A549 (cell line): ENCODE measurements around the gene FGFR3. TPM values are rescaled to one million over a fixed set of nuclear protein-coding genes. Genes with fewer than 3 reads are reported as not detected.

Experiments used
- ATAC-seq, 2 experiments: fragments of 200-7000 bp in 1 of 2; fragments of >200 bp in 1 of 2; cut with Nextera tagmentation in 1 of 2; cut with Tn5 transposase in 1 of 2; 3 replicates each; pipeline versions ENCODE4 v1.8.0 to v1.9.1; 2018 to 2020; ENCODE audit warnings: mild to moderate bottlenecking in 1 of 2, moderate library complexity in 1 of 2
- CTCF ChIA-PET: fragments of 300-600 bp; sonication (Branson Sonifier 250); formaldehyde crosslinking; extraction: SDS; loops from one replicate; lab custom pipeline; 2021; ENCODE audit warnings: antibody characterized with exemption, inconsistent platforms; lab: Yijun Ruan, JAX
- POLR2A ChIA-PET: fragments of 350-600 bp; formaldehyde crosslinking; extraction: SDS; loops from one replicate; lab custom pipeline; 2021; ENCODE audit warnings: antibody characterized with exemption, inconsistent platforms; lab: Yijun Ruan, JAX
- DNase-seq, 2 experiments: peaks; one replicate each; pipeline versions ENCODE4 v3.0.0 to v3.0.0-alpha.2; 2011 to 2016; ENCODE audit warnings: low read depth in 1 of 2, low spot score in 1 of 2
- FAIRE-seq: peaks from 2 replicates; lab custom pipeline; 2011; peaks lifted over from hg19 to GRCh38; lab: Jason Lieb, UNC
- H3K27ac ChIP-seq, 2 experiments: fragments of >200 bp; sonication (Bioruptor Twin); formaldehyde crosslinking; 3 replicates each; pipeline ENCODE4 v1.5.1; 2016 to 2017
- H3K4me1 ChIP-seq: fragments of >200 bp; sonication (Bioruptor Twin); formaldehyde crosslinking; 3 replicates; pipeline ENCODE4 v1.6.1; 2016
- H3K4me2 ChIP-seq: fragments of >200 bp; sonication (Bioruptor Twin); formaldehyde crosslinking; 3 replicates; pipeline ENCODE4 v1.6.1; 2016
- H3K4me3 ChIP-seq: fragments of >200 bp; sonication (Bioruptor Twin); formaldehyde crosslinking; 3 replicates; pipeline ENCODE4 v1.5.1; 2016
- H3K9me3 ChIP-seq: fragments of >200 bp; sonication (Bioruptor Twin); formaldehyde crosslinking; 3 replicates; pipeline ENCODE4 v1.6.1; 2016
- BHLHE40 ChIP-seq: IDR thresholded peaks from 2 replicates; pipeline ENCODE4 v1.6.1; 2012; ENCODE audit warnings: low read depth, low read length, inconsistent platforms
- EHF ChIP-seq: fragments of 250-450 bp; sonication (Bioruptor Pico); IDR thresholded peaks from 2 replicates; pipeline ENCODE4 v1.5.0; 2020; ENCODE audit warnings: mild to moderate bottlenecking
- EHMT2 ChIP-seq: fragments of 200-600 bp; sonication (generic); IDR thresholded peaks from 2 replicates; pipeline ENCODE4 v1.6.1; 2016; ENCODE audit warnings: antibody characterized with exemption, low read depth, mild to moderate bottlenecking, moderate library complexity
- ESRRA ChIP-seq: fragments of 150-350 bp; IDR thresholded peaks from 2 replicates; pipeline ENCODE4 v1.6.1; 2014; ENCODE audit warnings: mild to moderate bottlenecking, low read length, borderline replicate concordance
- HOXA7 ChIP-seq: fragments of 250-450 bp; sonication (Bioruptor Pico); IDR thresholded peaks from 2 replicates; pipeline ENCODE4 v1.5.0; 2020; ENCODE audit warnings: mild to moderate bottlenecking, moderate library complexity
- JUNB ChIP-seq: fragments of >200 bp; sonication (Bioruptor Twin); formaldehyde crosslinking; IDR thresholded peaks from 2 replicates; pipeline ENCODE4 v1.6.1; 2016
- MYC ChIP-seq: IDR thresholded peaks from 2 replicates; pipeline ENCODE4 v1.6.1; 2012; ENCODE audit warnings: mild to moderate bottlenecking, inconsistent platforms, low read length, improper control_type of control experiment, borderline replicate concordance
- NFE2L2 ChIP-seq: fragments of 150-350 bp; conservative IDR thresholded peaks from 2 replicates; pipeline ENCODE4 v1.6.1; 2014; ENCODE audit warnings: low read length
- PHF8 ChIP-seq: fragments of 200-600 bp; sonication (generic); IDR thresholded peaks from 2 replicates; pipeline ENCODE4 v1.6.1; 2016; ENCODE audit warnings: low read depth, mild to moderate bottlenecking, antibody characterized with exemption, moderate library complexity, borderline replicate concordance
- POLR2A ChIP-seq: IDR thresholded peaks from 2 replicates; pipeline ENCODE4 v1.6.1; 2012; ENCODE audit warnings: mild to moderate bottlenecking, low read length
- RCOR1 ChIP-seq: fragments of 150-350 bp; IDR thresholded peaks from 2 replicates; pipeline ENCODE4 v1.6.1; 2014; ENCODE audit warnings: antibody characterized with exemption, low read length, low read depth
- ZSCAN20 ChIP-seq: fragments of 250-450 bp; sonication (Bioruptor Pico); IDR thresholded peaks from 2 replicates; pipeline ENCODE4 v1.8.0; 2022; ENCODE audit warnings: mild to moderate bottlenecking, moderate library complexity
- WGBS: methylation state at CpG from one replicate; pipeline ENCODE4 v1.1.6; 2017; ENCODE audit errors: missing lambda C conversion rate; 5-methylcytosine and 5-hydroxymethylcytosine counted together
- polyA plus RNA-seq, 4 experiments: library from polyadenylated mRNA; depleted of rRNA in 3 of 4; stranded (reverse); fragments of >200 nt; fragmentation: RNase III in 1 of 4; extraction: RNeasy Plus Mini Kit Qiagen cat#74134 plus additional on column Dnase treatment in 1 of 4; gene quantifications; 2 replicates in 3 of 4; 3 replicates in 1 of 4; pipeline ENCODE4 v1.2.3, GENCODE V29; 2011 to 2017
- TF ChIP-seq, protein P1 (sequence below): fragments of 200-600 bp; sonication (generic); IDR thresholded peaks from 2 replicates; pipeline ENCODE4 v1.6.1; 2016; ENCODE audit warnings: antibody characterized with exemption, mild to moderate bottlenecking, moderate library complexity
- TF ChIP-seq, protein P2 (sequence below): fragments of 250-450 bp; sonication (Bioruptor Pico); IDR thresholded peaks from 2 replicates; pipeline ENCODE4 v1.5.0; 2021; ENCODE audit warnings: mild to moderate bottlenecking, moderate library complexity, borderline replicate concordance
- TF ChIP-seq, protein P3 (sequence below): fragments of 150-350 bp; IDR thresholded peaks from 2 replicates; pipeline ENCODE4 v1.6.1; 2014; ENCODE audit warnings: low read depth, mild to moderate bottlenecking, low read length
- TF ChIP-seq, protein P4 (sequence below): IDR thresholded peaks from 2 replicates; pipeline ENCODE4 v1.6.1; 2012

Gene FGFR3
- polyA plus RNA-seq, 2 of the 4 experiments (the other 2 are of a cell fraction) = 1.9 to 4.8 TPM

DNA sequence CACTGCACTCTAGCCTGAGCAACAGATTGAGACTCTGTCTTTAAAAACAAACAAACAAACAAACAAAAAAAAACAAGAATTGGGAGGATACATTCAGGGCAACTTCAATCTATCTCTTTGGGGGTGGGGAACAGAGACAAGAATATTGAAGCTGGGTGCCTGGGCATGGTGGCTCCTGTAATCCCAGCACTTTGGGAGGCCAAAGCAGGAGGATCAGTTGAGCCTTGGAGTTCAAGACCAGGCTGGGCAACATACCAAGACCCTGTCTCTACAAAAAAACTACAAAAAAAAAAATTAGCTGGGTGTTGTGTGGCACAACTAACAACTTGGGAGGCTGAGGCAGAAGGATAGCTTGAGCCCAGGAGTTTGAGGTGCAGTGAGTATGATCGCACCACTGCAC is 61.7 kb downstream of the FGFR3 start:
- WGBS = 5% methylated on average over 1 of the region's 1 CpG
- no peaks in the 10 kb centered on the region for H3K9me3 ChIP-seq
- H3K4me2 ChIP-seq = peak overlapping the region; percentile 80
- TF ChIP-seq EHMT2 (no peak), NFE2L2 (no peak), HOXA7 (no peak), ZSCAN20 (no peak)
- TF ChIP-seq, protein P1, sequence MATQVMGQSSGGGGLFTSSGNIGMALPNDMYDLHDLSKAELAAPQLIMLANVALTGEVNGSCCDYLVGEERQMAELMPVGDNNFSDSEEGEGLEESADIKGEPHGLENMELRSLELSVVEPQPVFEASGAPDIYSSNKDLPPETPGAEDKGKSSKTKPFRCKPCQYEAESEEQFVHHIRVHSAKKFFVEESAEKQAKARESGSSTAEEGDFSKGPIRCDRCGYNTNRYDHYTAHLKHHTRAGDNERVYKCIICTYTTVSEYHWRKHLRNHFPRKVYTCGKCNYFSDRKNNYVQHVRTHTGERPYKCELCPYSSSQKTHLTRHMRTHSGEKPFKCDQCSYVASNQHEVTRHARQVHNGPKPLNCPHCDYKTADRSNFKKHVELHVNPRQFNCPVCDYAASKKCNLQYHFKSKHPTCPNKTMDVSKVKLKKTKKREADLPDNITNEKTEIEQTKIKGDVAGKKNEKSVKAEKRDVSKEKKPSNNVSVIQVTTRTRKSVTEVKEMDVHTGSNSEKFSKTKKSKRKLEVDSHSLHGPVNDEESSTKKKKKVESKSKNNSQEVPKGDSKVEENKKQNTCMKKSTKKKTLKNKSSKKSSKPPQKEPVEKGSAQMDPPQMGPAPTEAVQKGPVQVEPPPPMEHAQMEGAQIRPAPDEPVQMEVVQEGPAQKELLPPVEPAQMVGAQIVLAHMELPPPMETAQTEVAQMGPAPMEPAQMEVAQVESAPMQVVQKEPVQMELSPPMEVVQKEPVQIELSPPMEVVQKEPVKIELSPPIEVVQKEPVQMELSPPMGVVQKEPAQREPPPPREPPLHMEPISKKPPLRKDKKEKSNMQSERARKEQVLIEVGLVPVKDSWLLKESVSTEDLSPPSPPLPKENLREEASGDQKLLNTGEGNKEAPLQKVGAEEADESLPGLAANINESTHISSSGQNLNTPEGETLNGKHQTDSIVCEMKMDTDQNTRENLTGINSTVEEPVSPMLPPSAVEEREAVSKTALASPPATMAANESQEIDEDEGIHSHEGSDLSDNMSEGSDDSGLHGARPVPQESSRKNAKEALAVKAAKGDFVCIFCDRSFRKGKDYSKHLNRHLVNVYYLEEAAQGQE = no peak
- peaks cover 39% of the 10 kb centered on the region for H3K4me1 ChIP-seq
- ChIA-PET POLR2A (interaction anchor here (0.6 to 2.8 kb wide), 3 partner anchors 12 to 73 kb away, joined by 3 to 18 read pairs (median 5); partner anchors contain the start of gene NSD2), CTCF (interaction anchor here (1.2 to 1.7 kb wide), 2 partner anchors 46 to 55 kb away, joined by 3 to 7 read pairs; no protein-coding TSS in a partner anchor)
- ATAC-seq = no peak
- H3K4me3 ChIP-seq = peak overlapping the region; percentile 99
- peak overlapping the region; percentile 97 to 98 for H3K27ac ChIP-seq
- no peak for DNase-seq
- no peak for FAIRE-seq

DNA sequence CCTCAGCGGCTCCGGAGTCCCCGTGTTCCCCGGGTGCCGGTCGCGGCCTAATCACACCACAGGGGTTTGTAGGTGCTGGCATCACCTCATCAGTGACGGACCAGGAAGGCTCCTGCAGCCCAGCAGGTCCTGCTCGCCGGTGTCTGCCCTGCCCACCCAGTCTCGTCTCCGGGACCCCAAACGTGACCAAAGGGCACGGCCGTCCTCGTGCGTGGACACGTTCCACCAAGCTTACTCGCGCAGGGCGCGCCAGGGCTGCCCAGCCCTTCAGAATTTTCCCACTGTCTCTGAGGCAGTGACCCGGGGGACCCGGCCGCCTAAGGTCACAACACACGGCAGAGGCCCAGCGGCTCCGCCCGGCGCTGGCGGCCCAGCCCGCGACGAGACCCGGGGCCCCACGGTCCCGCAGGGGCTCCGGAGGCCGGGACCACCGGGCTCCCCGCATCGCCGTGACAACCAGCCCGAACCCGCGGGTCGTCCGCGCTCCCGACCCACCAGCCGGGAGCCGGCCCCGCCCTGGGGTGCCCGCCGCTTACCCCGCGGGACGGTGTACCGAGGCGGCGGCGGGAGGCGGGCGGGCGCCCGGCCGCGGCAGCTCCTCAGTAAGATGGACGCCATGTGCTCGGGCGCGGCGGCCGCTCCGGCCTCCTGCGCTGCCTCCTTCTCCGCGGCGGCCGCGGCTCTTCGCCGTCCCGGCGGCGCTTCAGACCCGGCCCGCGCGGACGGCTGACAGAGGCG is 62.4 kb downstream of the FGFR3 start:
- ChIA-PET POLR2A (interaction anchor here (0.7 to 2.8 kb wide), 3 partner anchors 9 to 15 kb away, joined by 3 to 18 read pairs (median 3); partner anchors contain the start of gene NSD2), CTCF (interaction anchor here (1.2 kb wide), 1 partner anchor 46 kb away, joined by 3 read pairs; no protein-coding TSS in a partner anchor)
- ATAC-seq = peak; percentile 19 to 68; a peak in 5 of 6 replicates
- Histone ChIP-seq H3K27ac (peak overlapping the region; percentile 97 to 98), H3K4me3 (peak overlapping the region; percentile 99), H3K9me3 (no peaks in the 10 kb centered on the region), H3K4me2 (peak overlapping the region; percentile 80), H3K4me1 (peaks cover 39% of the 10 kb centered on the region)
- no CpG with 5 or more reads among the region's 92 CpGs for WGBS
- DNase-seq = no peak
- FAIRE-seq = no peak
- no peak for TF ChIP-seq RCOR1
- no peak for TF ChIP-seq EHF (CRISPR knock-in tag)
- TF ChIP-seq, protein P2, sequence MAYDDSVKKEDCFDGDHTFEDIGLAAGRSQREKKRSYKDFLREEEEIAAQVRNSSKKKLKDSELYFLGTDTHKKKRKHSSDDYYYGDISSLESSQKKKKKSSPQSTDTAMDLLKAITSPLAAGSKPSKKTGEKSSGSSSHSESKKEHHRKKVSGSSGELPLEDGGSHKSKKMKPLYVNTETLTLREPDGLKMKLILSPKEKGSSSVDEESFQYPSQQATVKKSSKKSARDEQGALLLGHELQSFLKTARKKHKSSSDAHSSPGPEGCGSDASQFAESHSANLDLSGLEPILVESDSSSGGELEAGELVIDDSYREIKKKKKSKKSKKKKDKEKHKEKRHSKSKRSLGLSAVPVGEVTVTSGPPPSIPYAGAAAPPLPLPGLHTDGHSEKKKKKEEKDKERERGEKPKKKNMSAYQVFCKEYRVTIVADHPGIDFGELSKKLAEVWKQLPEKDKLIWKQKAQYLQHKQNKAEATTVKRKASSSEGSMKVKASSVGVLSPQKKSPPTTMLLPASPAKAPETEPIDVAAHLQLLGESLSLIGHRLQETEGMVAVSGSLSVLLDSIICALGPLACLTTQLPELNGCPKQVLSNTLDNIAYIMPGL = no peak
- TF ChIP-seq, protein P3, sequence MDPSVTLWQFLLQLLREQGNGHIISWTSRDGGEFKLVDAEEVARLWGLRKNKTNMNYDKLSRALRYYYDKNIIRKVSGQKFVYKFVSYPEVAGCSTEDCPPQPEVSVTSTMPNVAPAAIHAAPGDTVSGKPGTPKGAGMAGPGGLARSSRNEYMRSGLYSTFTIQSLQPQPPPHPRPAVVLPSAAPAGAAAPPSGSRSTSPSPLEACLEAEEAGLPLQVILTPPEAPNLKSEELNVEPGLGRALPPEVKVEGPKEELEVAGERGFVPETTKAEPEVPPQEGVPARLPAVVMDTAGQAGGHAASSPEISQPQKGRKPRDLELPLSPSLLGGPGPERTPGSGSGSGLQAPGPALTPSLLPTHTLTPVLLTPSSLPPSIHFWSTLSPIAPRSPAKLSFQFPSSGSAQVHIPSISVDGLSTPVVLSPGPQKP = no peak
- peak; percentile 75; the same call in 1 of the 2 replicates for TF ChIP-seq MYC
- no peak for TF ChIP-seq BHLHE40
- TF ChIP-seq, protein P4, sequence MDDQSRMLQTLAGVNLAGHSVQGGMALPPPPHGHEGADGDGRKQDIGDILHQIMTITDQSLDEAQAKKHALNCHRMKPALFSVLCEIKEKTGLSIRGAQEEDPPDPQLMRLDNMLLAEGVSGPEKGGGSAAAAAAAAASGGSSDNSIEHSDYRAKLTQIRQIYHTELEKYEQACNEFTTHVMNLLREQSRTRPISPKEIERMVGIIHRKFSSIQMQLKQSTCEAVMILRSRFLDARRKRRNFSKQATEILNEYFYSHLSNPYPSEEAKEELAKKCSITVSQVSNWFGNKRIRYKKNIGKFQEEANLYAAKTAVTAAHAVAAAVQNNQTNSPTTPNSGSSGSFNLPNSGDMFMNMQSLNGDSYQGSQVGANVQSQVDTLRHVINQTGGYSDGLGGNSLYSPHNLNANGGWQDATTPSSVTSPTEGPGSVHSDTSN = no peak
- peak; percentile 23; the same call in 1 of the 2 replicates for TF ChIP-seq PHF8
- no peak for TF ChIP-seq JUNB
- TF ChIP-seq ESRRA = no peak
- no peak for TF ChIP-seq POLR2A
